Large intestine (tissue), 3 donors: ENCODE results near the gene RRAS. TPM values are rescaled to one million over a fixed set of nuclear protein-coding genes. Genes with fewer than 3 reads are reported as not detected.

Experiments used
- DNase-seq, 2 donors: peaks; one replicate each; pipeline versions ENCODE4 v3.0.0 to v3.0.0-alpha.2; 2013
- H3K27ac ChIP-seq: one replicate; pipeline ENCODE4 v1.5.1; 2013; ENCODE audit warnings: low read length
- H3K27me3 ChIP-seq: 2 replicates; pipeline ENCODE4 v1.6.1; 2013; ENCODE audit warnings: low read length; ENCODE audit not compliant: control insufficient read depth, insufficient read depth
- H3K36me3 ChIP-seq: 2 replicates; pipeline ENCODE4 v1.6.1; 2013; ENCODE audit warnings: low read length; ENCODE audit not compliant: control insufficient read depth, insufficient read depth
- H3K4me1 ChIP-seq: one replicate; pipeline ENCODE4 v1.6.1; 2013; ENCODE audit warnings: low read length; ENCODE audit not compliant: control insufficient read depth, insufficient read depth
- H3K4me3 ChIP-seq: one replicate; pipeline ENCODE4 v1.5.1; 2013; ENCODE audit warnings: low read length
- H3K9me3 ChIP-seq: one replicate; pipeline ENCODE4 v1.6.1; 2013; ENCODE audit warnings: mild to moderate bottlenecking, low read depth, low read length, moderate library complexity; ENCODE audit not compliant: control insufficient read depth
- WGBS: methylation state at CpG from one replicate; pipeline ENCODE4 v1.1.5; 2013; ENCODE audit warnings: low lambda C conversion rate; ENCODE audit not compliant: insufficient coverage; 5-methylcytosine and 5-hydroxymethylcytosine counted together
- polyA plus RNA-seq: library from polyadenylated mRNA; unstranded; fragments of 120-200 nt; gene quantifications from one replicate; pipeline ENCODE4 v1.2.1, GENCODE V29; 2013

The RRAS gene
- polyA plus RNA-seq, 1 donor = 36.8 TPM

DNA sequence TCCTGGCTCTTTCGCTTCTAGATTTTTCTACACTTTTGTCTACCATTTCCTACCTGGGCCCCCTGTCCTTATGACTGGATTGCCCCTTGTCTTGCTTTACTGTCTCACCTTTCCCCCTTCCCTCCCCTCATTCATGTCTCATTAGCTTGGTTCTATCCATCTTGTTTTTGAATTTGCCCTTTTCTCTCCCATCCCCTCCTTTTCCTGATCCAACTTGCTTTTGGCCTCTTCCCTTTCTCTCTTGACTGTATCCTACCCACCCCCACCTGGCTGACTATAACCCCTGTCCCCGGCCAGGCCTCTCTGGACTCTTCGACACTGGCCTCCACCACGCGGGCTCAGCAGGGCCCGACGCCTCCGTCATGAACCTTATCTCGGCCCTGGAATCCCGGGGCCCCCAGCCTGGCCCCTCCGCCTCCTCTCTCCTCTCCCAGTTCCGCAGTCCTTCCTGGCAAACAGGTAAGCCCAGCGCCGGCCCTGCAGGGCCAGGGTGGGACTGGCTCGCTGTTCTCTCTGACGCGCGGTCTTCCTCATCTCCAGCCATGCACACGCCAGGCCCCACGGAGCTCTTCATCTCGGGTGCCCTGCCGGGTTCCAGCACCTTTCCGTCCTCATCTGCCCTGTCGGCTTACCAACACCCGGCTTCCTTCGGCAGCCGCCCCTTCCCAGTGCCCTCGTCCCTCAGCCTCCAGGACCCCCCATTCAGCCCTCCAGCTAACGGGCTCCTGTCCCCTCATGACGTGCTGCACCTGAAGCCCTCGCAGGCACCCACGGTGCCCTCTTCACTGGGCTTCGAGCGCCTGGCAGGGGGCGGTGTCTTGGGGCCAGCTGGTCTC, 45.6 kb downstream of the RRAS start:
- Histone ChIP-seq H3K9me3 (peaks cover 8% of the 10 kb centered on the region), H3K36me3 (peaks cover 48% of the 10 kb centered on the region), H3K27me3 (no peaks in the 10 kb centered on the region), H3K27ac (peak overlapping the region; percentile 67), H3K4me3 (no peak overlapping the region), H3K4me1 (peaks cover 11% of the 10 kb centered on the region)
- no peak for DNase-seq
- WGBS = no CpG with 5 or more reads among the region's 35 CpGs

DNA sequence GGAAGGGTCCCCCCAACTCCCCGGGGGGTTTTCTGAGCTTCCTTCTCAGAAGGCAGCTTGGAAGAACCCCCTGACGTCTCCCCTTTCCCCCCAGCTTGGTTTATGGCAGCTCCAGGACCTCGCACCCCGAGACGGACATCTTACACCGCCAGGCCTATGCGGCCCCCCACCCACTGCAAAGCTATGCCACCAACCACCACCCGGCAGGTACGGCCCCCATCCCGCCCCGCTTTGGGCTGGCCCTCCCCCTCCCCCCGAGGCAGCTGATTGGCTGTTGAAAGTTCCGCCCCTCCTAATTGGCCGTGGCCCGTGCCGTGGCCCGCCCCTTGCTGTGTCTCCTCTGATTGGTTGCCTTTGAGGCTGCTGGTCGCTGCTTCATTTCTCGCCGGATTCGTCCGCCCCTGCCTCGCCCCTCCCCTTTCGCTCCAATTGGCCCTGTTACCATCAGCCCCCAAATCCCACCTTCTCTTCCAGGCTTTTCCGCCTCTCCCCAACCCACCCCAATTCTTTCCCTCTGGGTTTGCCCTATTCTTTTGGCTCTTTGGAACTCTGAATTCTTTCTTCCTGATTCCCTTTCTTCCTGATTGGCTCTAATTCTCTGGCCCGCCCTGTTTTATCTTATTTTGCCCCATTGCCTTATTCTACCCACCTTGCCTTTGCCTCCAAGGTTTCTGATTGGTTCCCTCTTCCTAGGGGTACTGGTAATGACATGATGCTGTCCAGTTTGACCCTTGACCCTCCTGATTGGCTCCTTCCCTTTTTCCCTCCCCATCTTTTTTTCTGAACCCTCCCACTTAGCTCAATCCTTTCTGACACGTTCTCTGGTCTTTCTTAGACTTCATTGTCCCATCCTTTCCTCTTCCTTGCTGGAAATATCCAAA, 46.5 kb downstream of the RRAS start:
- Histone ChIP-seq H3K27me3 (no peaks in the 10 kb centered on the region), H3K4me1 (peaks cover 11% of the 10 kb centered on the region), H3K9me3 (peaks cover 8% of the 10 kb centered on the region), H3K4me3 (peak overlapping the region; percentile 92), H3K27ac (peak overlapping the region; percentile 67), H3K36me3 (peaks cover 39% of the 10 kb centered on the region)
- WGBS = 11% methylated on average over 4 of the region's 27 CpGs
- peak; percentile 87 to 90 for DNase-seq

- Histone ChIP-seq H3K4me3 (peak overlapping the region; percentile 92), H3K27me3 (no peaks in the 10 kb centered on the region), H3K4me1 (peaks cover 11% of the 10 kb centered on the region), H3K9me3 (peaks cover 8% of the 10 kb centered on the region), H3K36me3 (peaks cover 36% of the 10 kb centered on the region), H3K27ac (peak overlapping the region; percentile 55)
- peak in 1 of 2 donors; percentile 21 for DNase-seq
- WGBS = no CpG with 5 or more reads among the region's 28 CpGs
Observed at GRCh38 chr19:49592486-49593232, 47.3 kb downstream of the RRAS start.

DNA sequence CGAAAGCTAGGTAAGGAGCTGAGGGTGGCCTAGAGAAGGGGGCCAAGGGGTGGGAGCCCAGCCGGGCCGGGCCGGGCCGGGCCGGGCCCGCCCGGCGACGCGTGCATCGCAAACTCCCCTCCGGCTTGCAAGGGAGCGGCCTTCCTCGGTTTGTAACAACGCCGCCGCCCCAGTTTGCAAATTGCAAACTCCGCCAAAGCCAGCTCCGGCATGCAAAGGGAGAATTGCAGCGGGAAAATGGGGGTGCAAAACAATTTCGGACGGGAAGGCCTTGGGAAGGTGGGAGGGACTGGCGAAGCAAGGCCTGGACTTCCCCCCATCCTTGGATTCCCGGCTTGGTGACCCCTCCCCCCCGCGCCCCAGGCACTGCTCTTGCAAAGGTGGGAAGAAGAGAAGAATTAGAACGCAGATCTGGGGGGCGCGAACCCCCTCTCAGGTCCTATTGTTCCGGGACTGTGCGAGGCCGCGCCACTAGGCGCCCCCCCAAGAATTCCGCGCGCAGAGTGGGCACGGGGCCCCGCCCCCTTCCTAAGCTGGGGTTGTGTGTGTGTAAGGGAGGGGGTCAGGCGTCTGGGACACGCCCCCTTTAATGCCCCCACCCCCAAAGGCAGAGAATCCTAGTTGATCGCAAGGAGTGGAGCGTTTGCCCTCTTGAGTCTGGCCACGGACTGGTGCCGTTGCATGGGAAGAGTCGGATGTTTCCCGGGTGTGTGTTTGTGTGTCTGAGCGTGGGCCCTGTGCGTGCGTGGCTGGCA, 48.0 kb downstream of the RRAS start:
- Histone ChIP-seq H3K27me3 (no peaks in the 10 kb centered on the region), H3K4me1 (peaks cover 11% of the 10 kb centered on the region), H3K4me3 (peak overlapping the region; percentile 92), H3K27ac (peak overlapping the region; percentile 55), H3K9me3 (peaks cover 5% of the 10 kb centered on the region), H3K36me3 (peaks cover 30% of the 10 kb centered on the region)
- WGBS = no CpG with 5 or more reads among the region's 51 CpGs
- DNase-seq = peak in 1 of 2 donors; percentile 64

DNA sequence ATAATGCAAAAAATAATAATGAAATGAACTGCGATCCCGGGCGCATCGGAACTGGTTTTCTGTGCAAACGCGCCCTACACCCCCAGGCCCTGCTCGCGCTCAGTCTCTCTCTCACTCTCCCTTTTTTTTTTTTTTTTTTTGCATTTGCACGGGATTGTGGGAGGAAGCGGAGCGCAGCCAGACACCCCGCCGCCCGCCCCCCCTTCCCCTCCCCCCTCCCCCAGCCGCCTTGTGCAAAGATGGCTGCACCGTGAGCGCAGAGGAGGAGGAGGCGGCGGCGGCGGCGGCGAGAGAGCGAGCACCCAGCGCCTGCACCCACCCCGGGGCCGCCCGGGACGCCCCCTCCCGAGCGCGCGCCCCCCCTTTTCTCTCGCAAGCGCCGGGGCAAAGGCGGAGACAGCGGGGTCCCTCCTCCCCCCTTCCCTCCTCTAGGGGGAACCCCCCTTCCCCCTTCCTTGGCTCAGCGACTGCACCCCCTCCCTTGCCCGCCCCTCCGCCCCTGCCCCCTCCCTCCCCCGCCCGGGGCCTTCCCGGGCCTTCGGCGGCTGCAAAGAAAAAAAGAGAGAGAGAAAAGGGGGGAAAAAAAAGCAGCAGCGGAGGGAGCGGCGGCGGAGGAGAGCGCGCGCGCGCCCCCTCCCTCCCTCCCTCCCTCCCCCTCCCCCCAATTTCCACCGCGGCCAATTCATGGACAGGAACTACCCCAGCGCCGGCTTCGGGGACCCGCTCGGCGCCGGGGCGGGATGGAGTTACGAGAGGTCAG, 48.8 kb downstream of the RRAS start, which contains the start of gene PRR12:
TSS of gene PRR12 (plus strand) at position 212 of the 760 bp plus-strand sequence. CDS start at position 685, 473 bp downstream.
- peak in 1 of 2 donors; percentile 88 for DNase-seq
- WGBS = no CpG with 5 or more reads among the region's 66 CpGs
- peak within 1 kb of the TSS; percentile 92 for H3K4me3 ChIP-seq

DNA sequence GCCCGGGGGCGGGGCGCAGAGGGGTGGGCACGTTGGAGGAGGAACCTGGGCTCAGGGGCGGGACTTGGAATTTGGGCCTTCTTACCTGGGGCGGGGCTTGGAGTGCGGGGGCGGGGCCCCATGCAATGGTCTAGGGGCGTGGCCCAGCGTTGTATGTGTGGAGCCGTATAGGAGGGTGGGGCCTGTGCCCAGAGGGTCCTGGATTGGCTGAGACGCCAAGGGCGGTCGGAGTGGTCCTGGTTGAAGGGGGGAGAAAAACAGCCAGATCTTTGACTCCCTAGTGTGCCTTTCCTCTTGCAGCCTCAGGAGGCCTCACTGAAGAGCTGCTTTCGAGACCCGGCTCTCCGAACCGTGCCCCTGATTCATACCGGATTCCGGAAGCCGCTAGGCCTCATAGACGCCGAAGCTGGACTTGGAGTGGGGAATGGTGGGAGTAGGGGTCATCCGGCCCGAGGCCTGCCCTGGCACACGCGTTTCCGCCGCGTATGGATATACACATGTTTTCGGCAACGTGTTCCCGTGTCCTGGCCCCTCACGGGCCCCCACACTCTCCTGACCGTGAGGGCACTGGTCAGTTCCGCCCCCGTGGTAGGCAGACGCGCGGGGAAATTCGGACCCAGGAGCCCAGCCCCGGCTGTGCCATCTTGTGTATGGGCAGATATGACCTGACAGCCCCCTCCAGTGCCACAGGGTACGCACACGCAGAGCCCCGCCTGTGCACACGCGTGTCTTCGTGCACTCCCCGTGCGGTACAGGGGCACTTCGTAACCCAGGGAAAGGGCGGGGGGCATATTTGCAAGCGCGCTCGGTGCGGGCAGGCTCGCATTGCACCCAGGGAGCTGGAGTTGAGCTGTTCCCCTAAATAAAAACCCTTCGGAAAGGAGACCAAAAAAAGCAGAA, 49.6 kb downstream of the RRAS start:
- no peaks in the 10 kb centered on the region for H3K27me3 ChIP-seq
- 0% methylated on average over 1 of the region's 58 CpGs for WGBS
- H3K9me3 ChIP-seq = no peaks in the 10 kb centered on the region
- peak overlapping the region; percentile 84 for H3K27ac ChIP-seq
- H3K4me1 ChIP-seq = peaks cover 11% of the 10 kb centered on the region
- peak overlapping the region; percentile 92 for H3K4me3 ChIP-seq
- peaks cover 17% of the 10 kb centered on the region for H3K36me3 ChIP-seq
- peak; percentile 95 to 98 for DNase-seq

More for the DNA sequence above, 48.8 kb downstream of the RRAS start, which contains the start of gene PRR12:
- Histone ChIP-seq H3K27me3 (no peaks in the 10 kb centered on the region), H3K4me1 (peaks cover 11% of the 10 kb centered on the region), H3K9me3 (peaks cover 3% of the 10 kb centered on the region), H3K27ac (peak within 1 kb of the TSS; percentile 84), H3K36me3 (peaks cover 25% of the 10 kb centered on the region)

GRCh38 chr19:49589502-49589905, 50.4 kb downstream of the RRAS start:
- Histone ChIP-seq H3K27ac (peak overlapping the region; percentile 37), H3K4me3 (no peak overlapping the region), H3K9me3 (no peaks in the 10 kb centered on the region), H3K27me3 (no peaks in the 10 kb centered on the region), H3K4me1 (peaks cover 9% of the 10 kb centered on the region), H3K36me3 (peaks cover 9% of the 10 kb centered on the region)
- no CpG with 5 or more reads among the region's 5 CpGs for WGBS
- DNase-seq = no peak

DNA sequence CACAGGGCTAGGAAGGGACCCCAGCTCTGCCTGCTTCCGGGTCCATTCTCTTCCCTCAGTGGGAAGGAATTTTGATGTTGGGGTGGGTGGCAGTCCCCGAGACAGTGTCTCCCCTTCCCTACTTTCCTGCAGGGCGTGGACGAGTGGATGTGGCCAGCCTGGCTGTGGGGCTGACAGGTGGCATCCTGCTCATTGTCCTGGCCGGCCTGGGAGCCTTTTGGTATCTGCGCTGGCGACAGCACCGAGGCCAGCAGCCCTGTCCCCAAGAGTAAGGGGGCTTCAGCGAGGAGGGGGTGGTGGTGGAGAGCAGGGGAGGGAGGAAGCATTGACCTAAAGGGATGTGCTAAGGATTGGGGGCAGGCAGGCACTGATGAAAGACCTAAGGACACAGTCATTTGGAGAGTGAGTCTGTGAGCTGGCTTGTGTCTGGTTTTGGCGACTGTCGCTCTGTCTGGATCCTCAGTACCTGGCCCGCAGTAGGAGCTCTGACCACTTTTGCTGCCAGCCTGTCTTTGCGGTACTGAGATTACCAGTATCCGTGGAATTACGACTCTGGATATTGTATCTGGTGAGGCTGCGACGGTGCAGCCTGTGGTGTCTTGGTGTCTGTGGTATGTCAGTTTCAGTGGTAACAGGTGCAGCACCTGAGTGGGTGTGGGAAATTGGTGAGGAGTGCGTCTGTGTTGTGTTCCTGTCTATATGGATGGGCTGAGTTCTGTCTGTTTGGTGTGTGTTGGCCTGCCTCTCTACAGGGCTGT, 51.4 kb downstream of the RRAS start:
- Histone ChIP-seq H3K9me3 (no peaks in the 10 kb centered on the region), H3K27ac (no peak overlapping the region), H3K27me3 (no peaks in the 10 kb centered on the region), H3K36me3 (no peaks in the 10 kb centered on the region), H3K4me1 (peaks cover 1% of the 10 kb centered on the region), H3K4me3 (no peak overlapping the region)
- no peak for DNase-seq
- no CpG with 5 or more reads among the region's 18 CpGs for WGBS
